ENCODE measurements around the gene SNX1. TPM values are rescaled to one million over a fixed set of nuclear protein-coding genes. Genes with fewer than 3 reads are reported as not detected.

The SNX1 gene
- total RNA-seq, 2 experiments from 2014 or later: 30.1 to 129 TPM

GRCh38 chr15:64082757-64083156 is 13.0 kb upstream of the SNX1 start:
- ChIA-PET POLR2A (no interaction called here), CTCF (ENCODE audit: unreplicated experiment) (no interaction called here)
- Histone ChIP-seq H3K36me3 (ENCODE audit: insufficient read depth, low read length) (peaks cover 72% of the 10 kb centered on the region), H3K9me2 (ENCODE audit: insufficient read depth, low read length) (no peaks in the 10 kb centered on the region), H3K4me1 (ENCODE audit: insufficient read depth, low read length, poor library complexity, severe bottlenecking) (no peaks in the 10 kb centered on the region), H3K9me3 (ENCODE audit: low read length) (no peaks in the 10 kb centered on the region), H3K4me3 (ENCODE audit: low read depth, low read length, poor library complexity, severe bottlenecking) (no peak overlapping the region), H2AFZ (ENCODE audit: low read length) (no peak overlapping the region), H3K4me2 (ENCODE audit: low read length) (no peak overlapping the region), H4K20me1 (ENCODE audit: insufficient read depth, low read length) (no peaks in the 10 kb centered on the region), H3K79me2 (ENCODE audit: insufficient read depth, low read depth, low read length) (peaks cover 5% of the 10 kb centered on the region; the same call in 1 of the 2 replicates), H3K27ac (ENCODE audit: low read depth, low read length, poor library complexity, severe bottlenecking) (no peak overlapping the region)
- BruUV-seq (replicated peaks): TSS peak; percentile 23
- TF ChIP-seq EZH2phosphoT487 (IDR thresholded peaks at IDR 0.05; ENCODE audit: borderline replicate concordance, low read depth, low read length): no peak
- TF ChIP-seq, protein P1, sequence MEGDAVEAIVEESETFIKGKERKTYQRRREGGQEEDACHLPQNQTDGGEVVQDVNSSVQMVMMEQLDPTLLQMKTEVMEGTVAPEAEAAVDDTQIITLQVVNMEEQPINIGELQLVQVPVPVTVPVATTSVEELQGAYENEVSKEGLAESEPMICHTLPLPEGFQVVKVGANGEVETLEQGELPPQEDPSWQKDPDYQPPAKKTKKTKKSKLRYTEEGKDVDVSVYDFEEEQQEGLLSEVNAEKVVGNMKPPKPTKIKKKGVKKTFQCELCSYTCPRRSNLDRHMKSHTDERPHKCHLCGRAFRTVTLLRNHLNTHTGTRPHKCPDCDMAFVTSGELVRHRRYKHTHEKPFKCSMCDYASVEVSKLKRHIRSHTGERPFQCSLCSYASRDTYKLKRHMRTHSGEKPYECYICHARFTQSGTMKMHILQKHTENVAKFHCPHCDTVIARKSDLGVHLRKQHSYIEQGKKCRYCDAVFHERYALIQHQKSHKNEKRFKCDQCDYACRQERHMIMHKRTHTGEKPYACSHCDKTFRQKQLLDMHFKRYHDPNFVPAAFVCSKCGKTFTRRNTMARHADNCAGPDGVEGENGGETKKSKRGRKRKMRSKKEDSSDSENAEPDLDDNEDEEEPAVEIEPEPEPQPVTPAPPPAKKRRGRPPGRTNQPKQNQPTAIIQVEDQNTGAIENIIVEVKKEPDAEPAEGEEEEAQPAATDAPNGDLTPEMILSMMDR (conservative IDR thresholded peaks at IDR 0.05; ENCODE audit: low read length): no peak
- no peak for DNase-seq (ENCODE audit: low spot score)
- intact Hi-C loops (cut with micrococcal nuclease; ENCODE audit: unreplicated experiment): no loop called here

- TF ChIP-seq, protein P1 (conservative IDR thresholded peaks at IDR 0.05; ENCODE audit: low read length): no peak
- no peak for TF ChIP-seq EZH2phosphoT487 (IDR thresholded peaks at IDR 0.05; ENCODE audit: borderline replicate concordance, low read depth, low read length)
- Histone ChIP-seq H3K9me3 (ENCODE audit: low read length) (no peaks in the 10 kb centered on the region), H3K36me3 (ENCODE audit: insufficient read depth, low read length) (peaks cover 45% of the 10 kb centered on the region), H3K27ac (ENCODE audit: low read depth, low read length, poor library complexity, severe bottlenecking) (peak overlapping the region; percentile 44), H3K4me1 (ENCODE audit: insufficient read depth, low read length, poor library complexity, severe bottlenecking) (peaks cover 45% of the 10 kb centered on the region), H2AFZ (ENCODE audit: low read length) (no peak overlapping the region), H4K20me1 (ENCODE audit: insufficient read depth, low read length) (peaks cover 10% of the 10 kb centered on the region; the same call in 1 of the 2 replicates), H3K79me2 (ENCODE audit: insufficient read depth, low read depth, low read length) (peaks cover 64% of the 10 kb centered on the region; the same call in 1 of the 2 replicates), H3K4me2 (ENCODE audit: low read length) (peak overlapping the region; percentile 90), H3K9me2 (ENCODE audit: insufficient read depth, low read length) (no peaks in the 10 kb centered on the region), H3K4me3 (ENCODE audit: low read depth, low read length, poor library complexity, severe bottlenecking) (peak overlapping the region; percentile 29)
- BruUV-seq (replicated peaks): no TSS peak
- peak; percentile 67 for DNase-seq (ENCODE audit: low spot score)
- CTCF ChIA-PET (ENCODE audit: unreplicated experiment): no interaction called here
- intact Hi-C loops (cut with micrococcal nuclease; ENCODE audit: unreplicated experiment): loop anchor here (5.0 to 10.0 kb wide), 2 partner anchors 293 to 615 kb away; partner anchors contain the start of gene PCLAF
- POLR2A ChIA-PET: no interaction called here
These were observed 6.1 kb upstream of the SNX1 start for GRCh38 chr15:64089543-64090280.

GRCh38 chr15:64090527-64090926 is 5.3 kb upstream of the SNX1 start:
- Histone ChIP-seq H4K20me1 (ENCODE audit: insufficient read depth, low read length) (peaks cover 10% of the 10 kb centered on the region; the same call in 1 of the 2 replicates), H3K4me1 (ENCODE audit: insufficient read depth, low read length, poor library complexity, severe bottlenecking) (peaks cover 53% of the 10 kb centered on the region), H3K9me3 (ENCODE audit: low read length) (no peaks in the 10 kb centered on the region), H3K9me2 (ENCODE audit: insufficient read depth, low read length) (no peaks in the 10 kb centered on the region), H3K4me3 (ENCODE audit: low read depth, low read length, poor library complexity, severe bottlenecking) (peak overlapping the region; percentile 29), H3K27ac (ENCODE audit: low read depth, low read length, poor library complexity, severe bottlenecking) (peak overlapping the region; percentile 44), H3K79me2 (ENCODE audit: insufficient read depth, low read depth, low read length) (peaks cover 72% of the 10 kb centered on the region; the same call in 1 of the 2 replicates), H3K36me3 (ENCODE audit: insufficient read depth, low read length) (peaks cover 39% of the 10 kb centered on the region), H2AFZ (ENCODE audit: low read length) (no peak overlapping the region), H3K4me2 (ENCODE audit: low read length) (peak overlapping the region; percentile 90)
- TF ChIP-seq EZH2phosphoT487 (IDR thresholded peaks at IDR 0.05; ENCODE audit: borderline replicate concordance, low read depth, low read length): no peak
- TF ChIP-seq, protein P1 (conservative IDR thresholded peaks at IDR 0.05; ENCODE audit: low read length): no peak
- POLR2A ChIA-PET: no interaction called here
- BruUV-seq (replicated peaks): no TSS peak
- DNase-seq (ENCODE audit: low spot score): peak; percentile 71
- intact Hi-C loops (cut with micrococcal nuclease; ENCODE audit: unreplicated experiment): loop anchor here (5.0 to 10.0 kb wide), 2 partner anchors 292 to 616 kb away; partner anchors contain the start of gene PCLAF
- CTCF ChIA-PET (ENCODE audit: unreplicated experiment): interaction anchor here (0.5 kb wide), 1 partner anchor 46 kb away, joined by 3 read pairs; no protein-coding TSS in a partner anchor

Data from OCI-LY7 (cell line).